Measurements from ENCODE around the gene HOXD10.
A peak's percentile ranks its signal among the peaks of the same experiment; 100 is the strongest.

DNA sequence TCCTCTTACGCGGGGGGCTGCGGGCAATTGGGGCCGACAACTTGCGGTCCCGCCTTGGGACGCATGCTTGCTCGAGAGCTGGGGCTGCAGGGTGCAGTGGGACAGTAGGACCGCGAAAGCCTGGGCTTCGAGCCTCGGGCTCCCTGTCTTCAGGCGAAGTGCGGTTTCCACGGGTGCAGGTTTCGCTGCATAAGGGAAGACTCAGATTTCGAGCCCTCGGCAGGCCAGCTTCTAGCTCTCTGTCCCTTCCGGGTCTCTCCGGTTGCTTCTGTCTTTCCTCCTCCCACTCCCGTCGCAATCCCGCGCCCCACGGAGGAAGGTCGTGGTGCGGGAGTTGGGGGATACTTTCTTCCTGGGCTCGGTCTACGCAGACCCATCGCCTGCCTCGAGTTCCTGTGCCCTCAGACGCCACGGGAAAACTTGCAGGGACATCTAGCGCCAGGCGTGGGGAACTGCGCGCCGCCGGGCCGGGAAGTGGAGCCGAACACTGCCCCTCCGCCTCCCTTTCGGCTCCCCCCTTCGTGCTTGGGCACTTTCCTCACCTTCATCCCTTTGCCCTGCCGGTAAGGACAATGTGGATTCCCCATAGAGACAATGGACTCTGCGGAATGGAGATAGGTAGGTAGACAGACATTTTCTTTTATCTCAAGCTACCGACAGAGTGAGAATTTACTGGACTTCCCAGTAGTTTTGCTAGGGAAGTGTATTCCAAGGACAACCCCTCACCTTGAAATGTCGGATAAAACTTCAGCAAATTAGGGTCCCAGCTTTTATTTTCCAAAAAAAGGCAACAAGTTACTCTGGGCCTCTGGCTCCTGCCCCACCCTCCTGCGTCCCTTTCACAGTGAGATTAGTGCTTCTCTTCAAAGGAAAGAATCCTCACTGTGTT is 28.3 kb upstream of the HOXD10 start:
- TF ChIP-seq, protein P1, sequence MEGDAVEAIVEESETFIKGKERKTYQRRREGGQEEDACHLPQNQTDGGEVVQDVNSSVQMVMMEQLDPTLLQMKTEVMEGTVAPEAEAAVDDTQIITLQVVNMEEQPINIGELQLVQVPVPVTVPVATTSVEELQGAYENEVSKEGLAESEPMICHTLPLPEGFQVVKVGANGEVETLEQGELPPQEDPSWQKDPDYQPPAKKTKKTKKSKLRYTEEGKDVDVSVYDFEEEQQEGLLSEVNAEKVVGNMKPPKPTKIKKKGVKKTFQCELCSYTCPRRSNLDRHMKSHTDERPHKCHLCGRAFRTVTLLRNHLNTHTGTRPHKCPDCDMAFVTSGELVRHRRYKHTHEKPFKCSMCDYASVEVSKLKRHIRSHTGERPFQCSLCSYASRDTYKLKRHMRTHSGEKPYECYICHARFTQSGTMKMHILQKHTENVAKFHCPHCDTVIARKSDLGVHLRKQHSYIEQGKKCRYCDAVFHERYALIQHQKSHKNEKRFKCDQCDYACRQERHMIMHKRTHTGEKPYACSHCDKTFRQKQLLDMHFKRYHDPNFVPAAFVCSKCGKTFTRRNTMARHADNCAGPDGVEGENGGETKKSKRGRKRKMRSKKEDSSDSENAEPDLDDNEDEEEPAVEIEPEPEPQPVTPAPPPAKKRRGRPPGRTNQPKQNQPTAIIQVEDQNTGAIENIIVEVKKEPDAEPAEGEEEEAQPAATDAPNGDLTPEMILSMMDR (IDR thresholded peaks at IDR 0.05; ENCODE audit: low read length), result peak; percentile 76
- no peak for TF ChIP-seq EZH2 (optimal IDR thresholded peaks at IDR 0.05; ENCODE audit: low read depth, low read length)
- no peak for TF ChIP-seq EZH2phosphoT487 (IDR thresholded peaks at IDR 0.05; ENCODE audit: low read length)
